Calu3 (cell line): Measurements from ENCODE around the gene MINAR1. TPM values are rescaled to one million over a fixed set of nuclear protein-coding genes. Genes with fewer than 3 reads are reported as not detected.

ENCODE experiments used
- BruUV-seq: library from RNA; stranded (reverse); fragments of 400-500 nt; replicated peaks from 2 replicates; lab custom pipeline; 2021; lab: Mats Ljungman, UMichigan
- CTCF ChIA-PET: fragments of 300-600 bp; sonication (Branson Sonifier 250); formaldehyde crosslinking; loops from one replicate; lab custom pipeline; 2022; ENCODE audit warnings: antibody characterized with exemption; lab: Charles Lee
- DNase-seq: peaks from one replicate; pipeline ENCODE4 v3.0.0; 2022
- H3K27ac Mint-ChIP-seq: one replicate; pipeline ENCODE4 v1.8.0; 2022; ENCODE audit warnings: mixed read lengths; ENCODE audit not compliant: unreplicated experiment
- H3K27me3 Mint-ChIP-seq: one replicate; pipeline ENCODE4 v1.8.0; 2022; ENCODE audit warnings: mixed read lengths; ENCODE audit not compliant: unreplicated experiment
- H3K36me3 Mint-ChIP-seq: one replicate; pipeline ENCODE4 v1.8.0; 2022; ENCODE audit warnings: mild to moderate bottlenecking, moderate library complexity, mixed read lengths; ENCODE audit not compliant: insufficient read depth, unreplicated experiment
- H3K4me1 Mint-ChIP-seq: one replicate; pipeline ENCODE4 v1.8.0; 2022; ENCODE audit warnings: mild to moderate bottlenecking, low read depth, mixed read lengths; ENCODE audit not compliant: unreplicated experiment
- H3K4me3 Mint-ChIP-seq: one replicate; pipeline ENCODE4 v1.8.0; 2022; ENCODE audit warnings: mild to moderate bottlenecking, low read depth, moderate library complexity, mixed read lengths; ENCODE audit not compliant: unreplicated experiment
- H3K9me3 Mint-ChIP-seq: one replicate; pipeline ENCODE4 v1.8.0; 2022; ENCODE audit warnings: low read depth, mixed read lengths; ENCODE audit not compliant: unreplicated experiment
- CTCF ChIP-seq: fragments of 200-600 bp; IDR thresholded peaks from one replicate; pipeline ENCODE4 v1.8.0; 2022; ENCODE audit warnings: antibody characterized with exemption; ENCODE audit not compliant: unreplicated experiment
- intact Hi-C: fragments of 100-400 bp; cut with micrococcal nuclease; formaldehyde crosslinking; loops from one replicate; pipeline ENCODE4 v1.10.0; 2022; ENCODE audit not compliant: unreplicated experiment
- total RNA-seq: library from RNA; stranded (reverse); gene quantifications from 2 replicates; pipeline ENCODE4 v1.2.3, GENCODE V29; 2022

The MINAR1 gene
- total RNA-seq, 1 experiment from 2014 or later: 2.4 TPM

DNA sequence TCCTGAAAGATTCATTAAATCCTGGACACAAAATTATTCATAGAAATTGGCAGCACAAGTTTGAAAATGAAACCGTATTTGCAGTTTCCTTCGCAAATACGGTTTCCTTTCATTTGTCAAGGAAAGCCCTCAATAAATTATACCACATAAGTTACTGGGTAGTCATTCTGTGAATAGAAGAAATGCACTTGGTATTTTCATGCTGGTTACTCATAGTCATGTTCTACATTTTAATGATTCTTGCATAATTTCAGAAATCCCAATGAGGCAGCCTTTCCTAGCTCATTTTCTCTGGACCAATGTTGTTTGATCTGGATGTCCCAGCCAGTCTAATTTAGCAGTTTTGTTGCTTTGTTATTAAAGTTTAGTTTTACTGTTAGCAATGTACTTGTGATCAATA is 43.2 kb downstream of the MINAR1 start:
- Mint-ChIP-seq H3K36me3 (no peaks in the 10 kb centered on the region), H3K27ac (no peak overlapping the region), H3K27me3 (no peaks in the 10 kb centered on the region), H3K4me3 (no peak overlapping the region), H3K4me1 (no peaks in the 10 kb centered on the region), H3K9me3 (no peaks in the 10 kb centered on the region)
- BruUV-seq: no TSS peak
- DNase-seq: no peak
- intact Hi-C loops: loop anchor here (10.0 kb wide), 1 partner anchor 321 kb away; no protein-coding TSS in a partner anchor
- TF ChIP-seq CTCF: no peak
- CTCF ChIA-PET: no interaction called here

DNA sequence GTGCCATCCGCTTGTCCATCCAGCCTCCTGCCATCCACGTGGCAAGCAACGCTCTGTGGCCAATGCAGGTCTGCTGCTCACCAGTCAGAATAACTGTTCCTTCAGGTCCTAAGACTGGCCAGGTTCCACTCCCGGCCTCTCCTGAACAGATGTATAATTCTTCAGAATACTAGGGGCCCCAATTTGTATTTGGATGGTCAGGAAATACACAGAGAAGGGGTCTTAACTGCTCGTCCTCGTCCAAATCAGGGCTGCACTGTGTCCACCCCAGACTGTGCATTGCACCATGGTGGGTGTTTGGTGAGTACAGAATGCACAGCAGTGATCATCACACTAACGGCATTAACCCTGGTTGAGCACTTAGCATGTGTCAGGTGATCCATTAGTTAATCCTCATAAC is 46.0 kb downstream of the MINAR1 start:
- CTCF ChIA-PET: no interaction called here
- TF ChIP-seq CTCF: no peak
- Mint-ChIP-seq H3K9me3 (no peaks in the 10 kb centered on the region), H3K36me3 (no peaks in the 10 kb centered on the region), H3K4me1 (no peaks in the 10 kb centered on the region), H3K27me3 (no peaks in the 10 kb centered on the region), H3K27ac (no peak overlapping the region), H3K4me3 (no peak overlapping the region)
- intact Hi-C loops: loop anchor here (10.0 kb wide), 1 partner anchor 323 kb away; no protein-coding TSS in a partner anchor
- no TSS peak for BruUV-seq
- DNase-seq: no peak

DNA sequence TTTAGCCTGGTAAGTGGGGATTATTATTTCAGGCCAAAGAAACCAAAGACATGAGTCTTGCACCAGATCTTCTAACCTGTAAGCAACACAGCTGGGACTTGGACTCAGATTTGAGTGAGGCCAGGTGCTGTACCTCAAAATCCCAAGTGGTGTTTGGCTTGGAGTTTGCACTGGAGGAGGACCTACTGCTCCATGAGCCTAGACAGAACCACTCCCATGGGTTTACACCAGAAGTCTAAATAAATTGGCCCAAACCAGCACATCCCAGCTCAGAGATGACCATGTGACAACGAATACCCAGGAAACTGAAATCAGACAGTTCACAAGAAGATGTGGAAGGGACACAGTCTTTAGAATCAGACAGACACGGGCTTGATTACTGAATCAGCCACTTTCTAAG is 47.5 kb downstream of the MINAR1 start:
- no peak for TF ChIP-seq CTCF
- CTCF ChIA-PET: no interaction called here
- H3K4me1 Mint-ChIP-seq: no peaks in the 10 kb centered on the region
- H3K36me3 Mint-ChIP-seq: no peaks in the 10 kb centered on the region
- no peaks in the 10 kb centered on the region for H3K9me3 Mint-ChIP-seq
- H3K27me3 Mint-ChIP-seq: no peaks in the 10 kb centered on the region
- no peak overlapping the region for H3K4me3 Mint-ChIP-seq
- no TSS peak for BruUV-seq
- no peak for DNase-seq
- intact Hi-C loops: loop anchor here (10.0 kb wide), 1 partner anchor 325 kb away; no protein-coding TSS in a partner anchor
- H3K27ac Mint-ChIP-seq: no peak overlapping the region

DNA sequence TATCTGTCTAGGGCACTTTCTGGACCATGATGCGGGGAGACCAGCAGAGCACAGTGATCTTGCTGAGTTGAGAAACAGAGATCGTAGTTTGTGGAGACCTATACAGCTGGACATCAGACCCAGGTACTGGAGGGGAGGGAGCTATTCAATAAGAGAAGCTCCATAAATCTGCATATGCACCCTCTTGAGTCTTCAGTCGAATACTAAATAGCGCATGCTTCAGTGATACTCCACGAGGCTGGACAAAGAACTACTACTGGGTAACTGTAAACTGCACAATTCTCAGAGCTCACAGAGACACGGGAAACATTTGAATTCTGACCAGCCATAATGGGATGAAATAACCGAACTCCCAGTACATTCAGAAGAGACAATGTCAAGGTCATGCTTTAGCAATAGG is 49.7 kb downstream of the MINAR1 start:
- no peaks in the 10 kb centered on the region for H3K27me3 Mint-ChIP-seq
- intact Hi-C loops: no loop called here
- no peak overlapping the region for H3K27ac Mint-ChIP-seq
- CTCF ChIA-PET: no interaction called here
- H3K9me3 Mint-ChIP-seq: no peaks in the 10 kb centered on the region
- no peak for TF ChIP-seq CTCF
- no TSS peak for BruUV-seq
- DNase-seq: no peak
- H3K4me1 Mint-ChIP-seq: no peaks in the 10 kb centered on the region
- H3K4me3 Mint-ChIP-seq: no peak overlapping the region
- no peaks in the 10 kb centered on the region for H3K36me3 Mint-ChIP-seq

Other genes with a start within 250 kb of the MINAR1 start
- not detected in 2 replicates for gene ANKRD34C, start 149.6 kb upstream of the MINAR1 start, total RNA-seq
- 127 and 139 TPM in 2 replicates for gene TMED3, start 121.2 kb upstream of the MINAR1 start, total RNA-seq